K562 (cell line): ENCODE measurements around the gene FHIT.

Experiments
- CTCF ChIP-seq, 3 experiments: IDR thresholded peaks in 2 of 3; conservative IDR thresholded peaks in 1 of 3; 2 replicates each; pipeline ENCODE4 v1.5.1; 2011 to 2012; ENCODE audit warnings: low read length in 3 of 3, mild to moderate bottlenecking in 3 of 3, control low read depth in 2 of 3, improper control_type of control experiment in 1 of 3, inconsistent platforms in 1 of 3, low read depth in 1 of 3, mixed read lengths in 1 of 3, moderate library complexity in 1 of 3; ENCODE audit not compliant: insufficient read depth in 2 of 3
- EGR1 ChIP-seq: fragments of 450-650 bp; conservative IDR thresholded peaks from 2 replicates; pipeline ENCODE4 v1.6.1; 2017; ENCODE audit warnings: mild to moderate bottlenecking
- GABPA ChIP-seq: fragments of 200-800 bp; sonication (Bioruptor generic); conservative IDR thresholded peaks from 2 replicates; pipeline ENCODE4 v1.6.1; 2016; ENCODE audit warnings: low read depth, missing genetic modification characterization, missing compliant biosample characterization
- GABPB1 ChIP-seq: sonication (generic); formaldehyde crosslinking; IDR thresholded peaks from 2 replicates; pipeline ENCODE4 v1.8.0; 2022; ENCODE audit warnings: mild to moderate bottlenecking, missing genetic modification reagents
- NR1H2 ChIP-seq: sonication (generic); formaldehyde crosslinking; IDR thresholded peaks from 2 replicates; pipeline ENCODE4 v1.4.0; 2020; ENCODE audit warnings: mild to moderate bottlenecking, missing genetic modification reagents
- PML ChIP-seq: IDR thresholded peaks from 2 replicates; pipeline ENCODE4 v1.6.1; 2012; ENCODE audit warnings: low read length, inconsistent platforms
- SIN3A ChIP-seq, 2 experiments: fragments of 150-350 bp in 1 of 2; IDR thresholded peaks; 2 replicates each; pipeline ENCODE4 v1.6.1; 2011 to 2016; ENCODE audit warnings: borderline replicate concordance in 2 of 2, low read depth in 2 of 2, low read length in 2 of 2, mild to moderate bottlenecking in 2 of 2, moderate library complexity in 2 of 2; ENCODE audit not compliant: control insufficient read depth in 1 of 2
- TEAD4 ChIP-seq, 2 experiments: sonication (generic) in 1 of 2; formaldehyde crosslinking in 1 of 2; IDR thresholded peaks; 2 replicates each; pipeline versions ENCODE4 v1.6.1 to v1.8.0; 2012 to 2022; ENCODE audit warnings: borderline replicate concordance in 1 of 2, inconsistent platforms in 1 of 2, low read length in 1 of 2, mild to moderate bottlenecking in 1 of 2, missing genetic modification reagents in 1 of 2
- ZBTB1 ChIP-seq: sonication (generic); formaldehyde crosslinking; IDR thresholded peaks from 2 replicates; pipeline ENCODE4 v1.8.1; 2023; ENCODE audit warnings: missing genetic modification reagents, low read depth, mild to moderate bottlenecking, borderline replicate concordance
- ZNF511 ChIP-seq: sonication (generic); formaldehyde crosslinking; IDR thresholded peaks from 2 replicates; pipeline ENCODE4 v1.8.0; 2022; ENCODE audit warnings: mild to moderate bottlenecking, missing genetic modification reagents
- TF ChIP-seq, protein P1 (sequence below): IDR thresholded peaks from 2 replicates; pipeline ENCODE4 v1.6.1; 2016; ENCODE audit warnings: missing genetic modification characterization, missing compliant biosample characterization
- TF ChIP-seq, protein P2 (sequence below): sonication (generic); formaldehyde crosslinking; IDR thresholded peaks from 2 replicates; pipeline ENCODE4 v1.8.0; 2022; ENCODE audit warnings: mild to moderate bottlenecking, low read depth, missing genetic modification reagents
- TF ChIP-seq, protein P3 (sequence below): sonication (generic); formaldehyde crosslinking; IDR thresholded peaks from 2 replicates; pipeline ENCODE4 v1.8.1; 2022; ENCODE audit warnings: missing genetic modification reagents
- TF ChIP-seq, protein P4 (sequence below): fragments of 250-450 bp; sonication (Bioruptor Pico); IDR thresholded peaks from 2 replicates; pipeline ENCODE4 v1.5.0; 2020; ENCODE audit warnings: mild to moderate bottlenecking

GRCh38 chr3:60906283-60906682, 345.0 kb downstream of the FHIT start:
- TF ChIP-seq, protein P1, sequence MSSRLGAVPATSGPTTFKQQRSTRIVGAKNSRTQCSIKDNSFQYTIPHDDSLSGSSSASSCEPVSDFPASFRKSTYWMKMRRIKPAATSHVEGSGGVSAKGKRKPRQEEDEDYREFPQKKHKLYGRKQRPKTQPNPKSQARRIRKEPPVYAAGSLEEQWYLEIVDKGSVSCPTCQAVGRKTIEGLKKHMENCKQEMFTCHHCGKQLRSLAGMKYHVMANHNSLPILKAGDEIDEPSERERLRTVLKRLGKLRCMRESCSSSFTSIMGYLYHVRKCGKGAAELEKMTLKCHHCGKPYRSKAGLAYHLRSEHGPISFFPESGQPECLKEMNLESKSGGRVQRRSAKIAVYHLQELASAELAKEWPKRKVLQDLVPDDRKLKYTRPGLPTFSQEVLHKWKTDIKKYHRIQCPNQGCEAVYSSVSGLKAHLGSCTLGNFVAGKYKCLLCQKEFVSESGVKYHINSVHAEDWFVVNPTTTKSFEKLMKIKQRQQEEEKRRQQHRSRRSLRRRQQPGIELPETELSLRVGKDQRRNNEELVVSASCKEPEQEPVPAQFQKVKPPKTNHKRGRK (tag), result no peak
- TF ChIP-seq NR1H2 (CRISPR knock-in tag), result no peak
- no peak for TF ChIP-seq TEAD4 (IDR thresholded peaks at IDR 0.05; ENCODE audit: low read length)
- TF ChIP-seq TEAD4 (CRISPR knock-in tag; IDR thresholded peaks at IDR 0.05; ENCODE audit: borderline replicate concordance), result no peak
- TF ChIP-seq, protein P2, sequence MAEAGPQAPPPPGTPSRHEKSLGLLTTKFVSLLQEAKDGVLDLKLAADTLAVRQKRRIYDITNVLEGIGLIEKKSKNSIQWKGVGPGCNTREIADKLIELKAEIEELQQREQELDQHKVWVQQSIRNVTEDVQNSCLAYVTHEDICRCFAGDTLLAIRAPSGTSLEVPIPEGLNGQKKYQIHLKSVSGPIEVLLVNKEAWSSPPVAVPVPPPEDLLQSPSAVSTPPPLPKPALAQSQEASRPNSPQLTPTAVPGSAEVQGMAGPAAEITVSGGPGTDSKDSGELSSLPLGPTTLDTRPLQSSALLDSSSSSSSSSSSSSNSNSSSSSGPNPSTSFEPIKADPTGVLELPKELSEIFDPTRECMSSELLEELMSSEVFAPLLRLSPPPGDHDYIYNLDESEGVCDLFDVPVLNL (CRISPR knock-in tag), result no peak
- TF ChIP-seq, protein P3, sequence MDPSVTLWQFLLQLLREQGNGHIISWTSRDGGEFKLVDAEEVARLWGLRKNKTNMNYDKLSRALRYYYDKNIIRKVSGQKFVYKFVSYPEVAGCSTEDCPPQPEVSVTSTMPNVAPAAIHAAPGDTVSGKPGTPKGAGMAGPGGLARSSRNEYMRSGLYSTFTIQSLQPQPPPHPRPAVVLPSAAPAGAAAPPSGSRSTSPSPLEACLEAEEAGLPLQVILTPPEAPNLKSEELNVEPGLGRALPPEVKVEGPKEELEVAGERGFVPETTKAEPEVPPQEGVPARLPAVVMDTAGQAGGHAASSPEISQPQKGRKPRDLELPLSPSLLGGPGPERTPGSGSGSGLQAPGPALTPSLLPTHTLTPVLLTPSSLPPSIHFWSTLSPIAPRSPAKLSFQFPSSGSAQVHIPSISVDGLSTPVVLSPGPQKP (CRISPR knock-in tag), result no peak
- TF ChIP-seq GABPA, result no peak
- TF ChIP-seq ZBTB1 (CRISPR knock-in tag), result no peak
- no peak for TF ChIP-seq GABPB1 (CRISPR knock-in tag)
- no peak for TF ChIP-seq PML
- TF ChIP-seq CTCF (IDR thresholded peaks at IDR 0.05 in 2 of 3, conservative IDR thresholded peaks at IDR 0.05 in 1 of 3; ENCODE audit: insufficient read depth in 2 of 3, low read depth in 1 of 3, low read length in 3 of 3), result no peak
- TF ChIP-seq, protein P4, sequence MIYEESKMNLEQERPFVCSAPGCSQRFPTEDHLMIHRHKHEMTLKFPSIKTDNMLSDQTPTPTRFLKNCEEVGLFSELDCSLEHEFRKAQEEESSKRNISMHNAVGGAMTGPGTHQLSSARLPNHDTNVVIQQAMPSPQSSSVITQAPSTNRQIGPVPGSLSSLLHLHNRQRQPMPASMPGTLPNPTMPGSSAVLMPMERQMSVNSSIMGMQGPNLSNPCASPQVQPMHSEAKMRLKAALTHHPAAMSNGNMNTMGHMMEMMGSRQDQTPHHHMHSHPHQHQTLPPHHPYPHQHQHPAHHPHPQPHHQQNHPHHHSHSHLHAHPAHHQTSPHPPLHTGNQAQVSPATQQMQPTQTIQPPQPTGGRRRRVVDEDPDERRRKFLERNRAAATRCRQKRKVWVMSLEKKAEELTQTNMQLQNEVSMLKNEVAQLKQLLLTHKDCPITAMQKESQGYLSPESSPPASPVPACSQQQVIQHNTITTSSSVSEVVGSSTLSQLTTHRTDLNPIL (CRISPR knock-in tag), result no peak
- TF ChIP-seq ZNF511 (CRISPR knock-in tag), result no peak
- no peak for TF ChIP-seq SIN3A (IDR thresholded peaks at IDR 0.05; ENCODE audit: borderline replicate concordance in 2 of 2, control insufficient read depth in 1 of 2, low read depth in 2 of 2, low read length in 2 of 2)
- no peak for TF ChIP-seq EGR1
